CD4-positive, CD25-positive, alpha-beta regulatory T cell (primary cell): Measurements from ENCODE around the gene KRT35. TPM values are rescaled to one million over a fixed set of nuclear protein-coding genes. Genes with fewer than 3 reads are reported as not detected.

Experiments used
- ATAC-seq, 2 donors: fragments of 150-1000 bp; cut with Tn5 transposase; one replicate each; pipeline ENCODE4 v1.10.0; 2021; ENCODE audit warnings: low read depth in 2 of 2, moderate number of reproducible peaks in 2 of 2, moderate library complexity in 1 of 2
- DNase-seq, 3 donors: peaks; one replicate each; pipeline versions ENCODE4 v3.0.0 to v3.0.0-alpha.2; 2012 to 2022; ENCODE audit warnings: mixed read lengths in 1 of 3
- H3K27ac ChIP-seq: one replicate; pipeline ENCODE4 v1.7.0; 2013; ENCODE audit warnings: mild to moderate bottlenecking, low read length; ENCODE audit not compliant: insufficient read depth, poor library complexity, severe bottlenecking
- H3K27me3 ChIP-seq: one replicate; pipeline ENCODE4 v1.7.0; 2013; ENCODE audit warnings: low read length; ENCODE audit not compliant: control insufficient read depth, insufficient read depth
- H3K36me3 ChIP-seq: one replicate; pipeline ENCODE4 v1.7.0; 2013; ENCODE audit warnings: mild to moderate bottlenecking, low read length, moderate library complexity; ENCODE audit not compliant: control insufficient read depth, insufficient read depth
- H3K4me1 ChIP-seq: 2 replicates; pipeline ENCODE4 v1.7.0; 2013; ENCODE audit warnings: mild to moderate bottlenecking, low read length; ENCODE audit not compliant: insufficient read depth, control insufficient read depth, poor library complexity, severe bottlenecking
- H3K4me3 ChIP-seq: one replicate; pipeline ENCODE4 v1.7.0; 2013; ENCODE audit warnings: low read depth, mild to moderate bottlenecking, low read length, moderate library complexity
- H3K9me3 ChIP-seq, 2 experiments: 1 replicate in 1 of 2; 2 replicates in 1 of 2; pipeline ENCODE4 v1.7.0; 2013; ENCODE audit warnings: low read length in 2 of 2, mild to moderate bottlenecking in 1 of 2, moderate library complexity in 1 of 2; ENCODE audit not compliant: control insufficient read depth in 2 of 2
- H3K27ac Mint-ChIP-seq, 3 donors: one replicate each; pipeline ENCODE4 v1.8.0; 2020 to 2022; ENCODE audit warnings: mild to moderate bottlenecking in 3 of 3, mixed read lengths in 3 of 3, moderate library complexity in 2 of 3
- H3K27me3 Mint-ChIP-seq: one replicate; pipeline ENCODE4 v1.8.0; 2022; ENCODE audit warnings: mild to moderate bottlenecking, mixed read lengths
- H3K36me3 Mint-ChIP-seq: one replicate; pipeline ENCODE4 v1.8.0; 2020; ENCODE audit warnings: mixed read lengths
- H3K4me1 Mint-ChIP-seq, 4 donors: one replicate each; pipeline ENCODE4 v1.8.0; 2020 to 2022; ENCODE audit warnings: mixed read lengths in 4 of 4, mild to moderate bottlenecking in 1 of 4
- H3K4me3 Mint-ChIP-seq, 4 donors: one replicate each; pipeline ENCODE4 v1.8.0; 2020 to 2022; ENCODE audit warnings: mild to moderate bottlenecking in 4 of 4, mixed read lengths in 4 of 4, moderate library complexity in 3 of 4
- H3K9me3 Mint-ChIP-seq, 7 donors: one replicate each; pipeline ENCODE4 v1.8.0; 2020 to 2022; ENCODE audit warnings: mixed read lengths in 7 of 7, mild to moderate bottlenecking in 3 of 7, moderate library complexity in 2 of 7
- polyA plus RNA-seq, 4 donors: library from polyadenylated mRNA; unstranded; fragments of 300-500 nt; fragmentation: Illumina TruSeq; gene quantifications; one replicate each; pipeline ENCODE4 v1.2.3, GENCODE V29; 2021
- total RNA-seq: library from RNA; stranded (reverse); gene quantifications from one replicate; pipeline ENCODE4 v1.2.3, GENCODE V29; 2022

The KRT35 gene
- total and polyA plus RNA-seq, 5 donors from 2014 or later: not detected

DNA sequence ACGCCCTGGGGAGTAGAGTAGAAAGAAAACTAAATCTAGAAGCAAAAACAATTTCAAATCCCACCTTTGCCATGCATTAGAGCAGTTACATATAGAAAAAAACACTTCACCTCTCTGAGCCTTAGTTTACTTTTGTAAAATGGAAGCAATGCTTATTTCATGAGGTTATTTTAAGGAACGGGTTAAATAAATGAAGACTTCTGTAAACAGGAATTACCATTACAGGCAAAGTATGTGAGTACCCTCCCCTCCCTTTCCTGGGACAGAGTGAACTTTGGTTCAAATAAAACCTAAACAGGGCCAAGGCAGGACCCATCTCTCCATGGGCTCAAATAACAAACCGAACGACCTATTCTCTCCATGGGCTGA is 42.3 kb upstream of the KRT35 start:
- Histone ChIP-seq H3K4me3 (no peak overlapping the region), H3K36me3 (no peaks in the 10 kb centered on the region), H3K27ac (no peak overlapping the region), H3K9me3 (no peaks in the 10 kb centered on the region), H3K4me1 (peaks cover 8% of the 10 kb centered on the region), H3K27me3 (no peaks in the 10 kb centered on the region)
- no peak for ATAC-seq
- no peak for DNase-seq
- H3K27me3 Mint-ChIP-seq: peaks cover 49% of the 10 kb centered on the region
- no peak overlapping the region for H3K4me3 Mint-ChIP-seq
- H3K27ac Mint-ChIP-seq: no peak overlapping the region
- H3K9me3 Mint-ChIP-seq: no peaks in the 10 kb centered on the region
- no peaks in the 10 kb centered on the region for H3K36me3 Mint-ChIP-seq
- H3K4me1 Mint-ChIP-seq: peaks cover 0 to 6% (median 0%) of the 10 kb centered on the region in 4 donors

GRCh38 chr17:41522301-41523224 is 41.6 kb upstream of the KRT35 start:
- no peak overlapping the region for H3K27ac ChIP-seq
- peaks cover 2% of the 10 kb centered on the region for H3K4me1 ChIP-seq
- H3K36me3 Mint-ChIP-seq: no peaks in the 10 kb centered on the region
- no peaks in the 10 kb centered on the region for H3K27me3 ChIP-seq
- H3K27me3 Mint-ChIP-seq: peaks cover 50% of the 10 kb centered on the region
- no peaks in the 10 kb centered on the region for H3K36me3 ChIP-seq
- no peak overlapping the region for H3K4me3 Mint-ChIP-seq
- no peak overlapping the region for H3K27ac Mint-ChIP-seq
- peaks cover 0 to 3% (median 0%) of the 10 kb centered on the region in 4 donors for H3K4me1 Mint-ChIP-seq
- H3K9me3 Mint-ChIP-seq: no peaks in the 10 kb centered on the region
- H3K4me3 ChIP-seq: no peak overlapping the region
- no peak for ATAC-seq
- no peaks in the 10 kb centered on the region for H3K9me3 ChIP-seq
- no peak for DNase-seq

- no peak overlapping the region for H3K4me3 Mint-ChIP-seq
- no peaks in the 10 kb centered on the region for H3K36me3 Mint-ChIP-seq
- Histone ChIP-seq H3K9me3 (no peaks in the 10 kb centered on the region), H3K4me1 (no peaks in the 10 kb centered on the region), H3K4me3 (no peak overlapping the region), H3K27me3 (no peaks in the 10 kb centered on the region), H3K27ac (no peak overlapping the region), H3K36me3 (no peaks in the 10 kb centered on the region)
- ATAC-seq: no peak
- no peak overlapping the region for H3K27ac Mint-ChIP-seq
- no peaks in the 10 kb centered on the region for H3K9me3 Mint-ChIP-seq
- DNase-seq: no peak
- peaks cover 42% of the 10 kb centered on the region for H3K27me3 Mint-ChIP-seq
- H3K4me1 Mint-ChIP-seq: no peaks in the 10 kb centered on the region
These were observed 40.8 kb upstream of the KRT35 start for GRCh38 chr17:41521574-41522261.

DNA sequence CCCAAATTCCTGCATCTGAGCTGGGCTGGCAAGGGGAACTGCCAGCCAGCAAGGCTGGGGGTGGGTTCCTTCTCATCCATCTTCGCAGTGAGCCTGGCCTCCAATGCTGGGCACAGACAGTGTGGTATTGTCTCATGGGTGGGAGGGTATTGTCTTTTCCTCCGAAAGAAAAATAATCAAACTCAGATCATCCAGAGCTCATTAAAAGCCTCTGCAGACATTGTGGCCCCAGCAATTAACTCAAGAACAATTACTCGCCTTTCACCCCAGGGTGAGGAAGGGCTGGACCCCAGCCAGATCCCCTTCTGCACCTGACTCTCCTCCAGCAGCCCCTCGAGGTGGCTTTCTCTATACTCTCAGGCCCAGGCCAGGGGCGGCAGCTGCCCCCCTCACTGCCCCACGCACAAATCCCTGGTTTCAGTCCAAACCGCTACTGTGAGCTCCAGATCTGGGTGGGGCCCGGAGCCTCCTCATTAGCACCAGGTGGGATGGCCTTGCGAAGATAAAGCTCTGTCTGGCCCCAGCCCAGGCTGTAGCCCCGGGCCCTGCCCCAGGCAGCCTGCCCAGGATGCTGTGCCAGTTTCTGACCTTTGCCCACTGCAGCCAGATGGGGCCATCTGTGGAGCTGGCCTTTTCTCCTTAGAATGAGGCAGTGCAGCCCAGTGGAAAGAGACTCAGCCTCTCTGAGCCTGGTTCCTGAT is 40.0 kb upstream of the KRT35 start:
- no peaks in the 10 kb centered on the region for H3K27me3 ChIP-seq
- no peaks in the 10 kb centered on the region for H3K4me1 Mint-ChIP-seq
- no peak overlapping the region for H3K27ac Mint-ChIP-seq

DNA sequence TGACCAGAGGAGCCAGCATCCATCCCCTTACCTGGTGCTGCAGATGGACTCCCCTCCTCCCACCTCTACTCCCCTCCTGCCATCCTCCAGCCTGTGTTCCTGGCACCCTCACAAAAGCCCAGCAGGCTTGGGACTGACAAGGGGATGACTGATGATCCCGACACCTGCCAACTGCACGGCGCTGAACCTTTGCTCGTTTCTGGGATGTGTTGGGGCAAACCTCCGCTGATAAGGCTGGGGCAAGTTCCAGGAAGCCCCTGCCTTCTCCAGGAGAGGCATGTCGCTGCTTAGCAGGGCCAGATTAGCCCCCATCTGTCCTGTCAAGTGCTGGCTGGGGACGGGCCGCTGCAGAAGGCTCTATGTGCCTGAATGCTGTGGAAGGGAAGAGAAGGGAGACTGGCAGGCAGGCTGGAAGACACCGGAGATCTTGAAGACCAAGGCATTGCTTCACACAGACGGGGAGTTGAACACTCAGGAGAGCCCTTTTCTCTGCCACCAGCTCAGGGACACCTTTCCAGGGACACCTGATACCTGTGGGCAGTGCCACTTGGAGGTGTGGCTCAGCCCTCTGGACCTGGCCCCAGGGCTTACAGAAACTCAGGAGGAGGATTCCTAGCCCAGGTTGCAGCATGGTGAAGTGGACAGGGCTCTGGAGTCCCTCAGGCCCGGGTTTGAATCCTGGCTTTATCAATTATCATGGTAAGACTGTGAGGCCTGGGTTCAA is 38.7 kb upstream of the KRT35 start:
- ATAC-seq: no peak
- H3K4me3 ChIP-seq: no peak overlapping the region
- no peaks in the 10 kb centered on the region for H3K4me1 ChIP-seq
- no peaks in the 10 kb centered on the region for H3K9me3 ChIP-seq
- no peak overlapping the region for H3K4me3 Mint-ChIP-seq
- no peak overlapping the region for H3K27ac ChIP-seq
- H3K27ac Mint-ChIP-seq: no peak overlapping the region
- H3K4me1 Mint-ChIP-seq: no peaks in the 10 kb centered on the region
- no peaks in the 10 kb centered on the region for H3K36me3 ChIP-seq
- no peaks in the 10 kb centered on the region for H3K27me3 ChIP-seq
- H3K9me3 Mint-ChIP-seq: no peaks in the 10 kb centered on the region
- DNase-seq: no peak
- H3K36me3 Mint-ChIP-seq: no peaks in the 10 kb centered on the region
- peaks cover 28% of the 10 kb centered on the region for H3K27me3 Mint-ChIP-seq

More for the DNA sequence above, 40.0 kb upstream of the KRT35 start:
- DNase-seq (no peak), ATAC-seq (no peak)
- Histone ChIP-seq H3K27ac (no peak overlapping the region), H3K9me3 (no peaks in the 10 kb centered on the region), H3K4me3 (no peak overlapping the region), H3K36me3 (no peaks in the 10 kb centered on the region), H3K4me1 (no peaks in the 10 kb centered on the region)
- Mint-ChIP-seq H3K9me3 (no peaks in the 10 kb centered on the region), H3K27me3 (peaks cover 40% of the 10 kb centered on the region), H3K4me3 (no peak overlapping the region), H3K36me3 (no peaks in the 10 kb centered on the region)

GRCh38 chr17:41518789-41519449 is 38.0 kb upstream of the KRT35 start, which contains the start of gene KRT15:
TSS of gene KRT15 (minus strand) at chr17:41518890. CDS start at chr17:41518827, 63 bp downstream.
- Histone ChIP-seq H3K4me1 (no peaks in the 10 kb centered on the region), H3K27me3 (no peaks in the 10 kb centered on the region), H3K4me3 (no peak within 1 kb of the TSS), H3K9me3 (no peaks in the 10 kb centered on the region), H3K36me3 (no peaks in the 10 kb centered on the region), H3K27ac (no peak within 1 kb of the TSS)
- H3K27me3 Mint-ChIP-seq: peaks cover 21% of the 10 kb centered on the region
- H3K4me1 Mint-ChIP-seq: no peaks in the 10 kb centered on the region
- no peak for DNase-seq
- H3K36me3 Mint-ChIP-seq: no peaks in the 10 kb centered on the region
- no peak within 1 kb of the TSS for H3K4me3 Mint-ChIP-seq
- H3K27ac Mint-ChIP-seq: no peak within 1 kb of the TSS
- no peaks in the 10 kb centered on the region for H3K9me3 Mint-ChIP-seq
- ATAC-seq: no peak

DNA sequence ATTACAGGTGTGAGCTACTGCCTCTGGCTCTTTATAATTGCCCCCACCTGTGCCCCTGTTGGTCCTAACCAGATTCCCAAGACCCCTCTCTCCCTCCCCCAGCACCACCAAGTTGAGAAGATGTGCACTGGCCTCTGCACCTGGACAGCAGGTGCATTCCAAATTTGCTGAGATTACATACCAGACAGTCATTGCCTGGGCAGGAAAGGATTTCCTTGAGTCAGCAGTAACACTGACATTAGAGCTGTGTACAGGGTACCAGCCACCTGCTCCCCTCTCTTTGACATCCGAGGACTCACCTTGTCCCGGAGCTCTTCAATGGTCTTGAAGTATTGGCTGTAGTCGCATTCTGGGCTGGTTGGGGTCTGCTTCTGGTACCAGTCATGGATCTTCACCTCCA is 37.1 kb upstream of the KRT35 start:
- Histone ChIP-seq H3K27ac (no peak overlapping the region), H3K4me3 (no peak overlapping the region), H3K9me3 (no peaks in the 10 kb centered on the region), H3K36me3 (no peaks in the 10 kb centered on the region), H3K27me3 (no peaks in the 10 kb centered on the region), H3K4me1 (no peaks in the 10 kb centered on the region)
- Mint-ChIP-seq H3K4me3 (no peak overlapping the region), H3K27ac (no peak overlapping the region), H3K4me1 (no peaks in the 10 kb centered on the region), H3K9me3 (no peaks in the 10 kb centered on the region), H3K36me3 (no peaks in the 10 kb centered on the region), H3K27me3 (peaks cover 18% of the 10 kb centered on the region)
- DNase-seq: no peak
- ATAC-seq: no peak
